Gastrocnemius medialis (tissue), 4 donors: ENCODE measurements around the gene ISLR. TPM values are rescaled to one million over a fixed set of nuclear protein-coding genes. Genes with fewer than 3 reads are reported as not detected.

Experiments used
- ATAC-seq, 2 donors: fragments of 150-250 bp; one replicate each; pipeline ENCODE4 v1.9.1; 2016
- DNase-seq, 2 donors: peaks; one replicate each; pipeline ENCODE4 v3.0.0-alpha.2; 2019
- H3K27ac ChIP-seq, 4 donors: fragments of 200-600 bp; sonication (generic); 1 replicate in 1 of 4; 2 replicates in 3 of 4; pipeline ENCODE4 v1.5.1; 2016 to 2018; ENCODE audit warnings: mild to moderate bottlenecking in 2 of 4, moderate library complexity in 1 of 4
- H3K27me3 ChIP-seq, 3 donors: fragments of 200-600 bp; sonication (generic) in 2 of 3; 1 replicate in 1 of 3; 2 replicates in 2 of 3; pipeline versions ENCODE4 v1.5.1 to v1.6.0; 2016 to 2019; ENCODE audit warnings: mild to moderate bottlenecking in 1 of 3, moderate library complexity in 1 of 3
- H3K36me3 ChIP-seq, 2 donors: fragments of 200-600 bp; sonication (generic) in 1 of 2; one replicate each; pipeline ENCODE4 v1.5.1; 2017 to 2018
- H3K4me1 ChIP-seq, 2 donors: fragments of 200-600 bp; sonication (generic) in 1 of 2; one replicate each; pipeline ENCODE4 v1.5.1; 2016 to 2017; ENCODE audit warnings: mild to moderate bottlenecking in 2 of 2
- H3K4me3 ChIP-seq, 4 donors: fragments of 200-600 bp; sonication (generic) in 3 of 4; 1 replicate in 1 of 4; 2 replicates in 3 of 4; pipeline ENCODE4 v1.5.1; 2016 to 2019; ENCODE audit warnings: mild to moderate bottlenecking in 2 of 4
- H3K9me3 ChIP-seq, 3 donors: fragments of 200-600 bp; sonication (generic) in 2 of 3; 1 replicate in 1 of 3; 2 replicates in 2 of 3; pipeline ENCODE4 v1.5.1; 2016 to 2019
- POLR2A ChIP-seq, 2 donors: fragments of 450-650 bp; IDR thresholded peaks; one replicate each; pipeline ENCODE4 v1.6.1; 2017; ENCODE audit warnings: antibody characterized with exemption in 2 of 2, mild to moderate bottlenecking in 2 of 2, moderate library complexity in 2 of 2
- in situ Hi-C, 4 donors: fragments of 200-750 bp; cut with MboI; loops; one replicate each; pipeline versions ENCODE4 v1.15.0 to v1.8.0; 2017; ENCODE audit warnings: low sequenced_read_pairs in 4 of 4
- intact Hi-C: fragments of 100-400 bp; cut with DNase I; formaldehyde crosslinking; loops from one replicate; pipeline ENCODE4 v1.15.1; 2023; ENCODE audit warnings: low total_unique reads
- total RNA-seq, 4 donors: library from RNA; depleted of rRNA; stranded (reverse); fragments of >200 nt; gene quantifications; one replicate each; pipeline versions ENCODE4 v1.1.0 to v1.2.3, GENCODE V29; 2016
- TF ChIP-seq, protein P1 (sequence below), 5 experiments: fragments of 450-650 bp in 3 of 5; fragments of 200-600 bp in 2 of 5; sonication (generic) in 2 of 5; IDR thresholded peaks in 4 of 5; conservative IDR thresholded peaks in 1 of 5; 1 replicate in 4 of 5; 2 replicates in 1 of 5; pipeline ENCODE4 v1.5.1; 2016 to 2019; ENCODE audit warnings: antibody characterized with exemption in 5 of 5, mild to moderate bottlenecking in 3 of 5, moderate library complexity in 3 of 5

ISLR gene
- total RNA-seq, 4 donors from 2014 or later, result 5.9 to 29.4 (median 25.9) TPM

DNA sequence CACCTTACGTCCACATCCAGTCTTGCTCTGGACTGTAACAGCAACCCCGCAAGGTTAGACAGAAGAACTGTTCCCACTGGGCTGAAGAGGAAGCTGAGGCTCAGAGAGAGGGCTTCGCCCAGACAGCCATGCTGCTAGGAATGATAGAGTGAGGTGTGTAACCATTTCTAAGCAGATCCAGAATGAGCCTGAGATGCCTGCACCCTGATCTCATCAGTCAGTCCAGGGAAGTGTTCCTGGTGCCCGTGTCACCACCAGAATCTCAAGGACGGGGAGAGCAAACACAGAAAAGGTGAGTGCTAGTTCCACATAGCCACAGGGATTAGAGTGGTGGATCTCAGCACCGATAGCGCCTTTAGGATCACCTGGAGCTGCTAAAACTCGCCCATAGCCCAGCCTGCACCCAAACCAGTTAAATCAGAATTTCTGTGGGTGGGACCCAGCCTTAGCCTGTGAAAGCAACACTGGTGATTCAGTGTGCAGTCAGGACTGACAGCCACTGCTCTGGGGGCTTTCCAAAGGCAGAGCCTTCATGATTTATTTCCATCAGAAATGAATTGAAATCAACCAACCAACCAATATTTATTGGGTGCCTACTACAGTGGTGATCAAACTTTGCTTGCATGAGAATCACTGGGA is 12.3 kb downstream of the ISLR start:
- Histone ChIP-seq H3K9me3 (no peaks in the 10 kb centered on the region), H3K27me3 (no peaks in the 10 kb centered on the region), H3K4me3 (no peak overlapping the region), H3K27ac (no peak overlapping the region), H3K4me1 (no peaks in the 10 kb centered on the region), H3K36me3 (no peaks in the 10 kb centered on the region)
- ATAC-seq (no peak), DNase-seq (no peak)
- in situ Hi-C loops, result no loop called here
- TF ChIP-seq, protein P1, sequence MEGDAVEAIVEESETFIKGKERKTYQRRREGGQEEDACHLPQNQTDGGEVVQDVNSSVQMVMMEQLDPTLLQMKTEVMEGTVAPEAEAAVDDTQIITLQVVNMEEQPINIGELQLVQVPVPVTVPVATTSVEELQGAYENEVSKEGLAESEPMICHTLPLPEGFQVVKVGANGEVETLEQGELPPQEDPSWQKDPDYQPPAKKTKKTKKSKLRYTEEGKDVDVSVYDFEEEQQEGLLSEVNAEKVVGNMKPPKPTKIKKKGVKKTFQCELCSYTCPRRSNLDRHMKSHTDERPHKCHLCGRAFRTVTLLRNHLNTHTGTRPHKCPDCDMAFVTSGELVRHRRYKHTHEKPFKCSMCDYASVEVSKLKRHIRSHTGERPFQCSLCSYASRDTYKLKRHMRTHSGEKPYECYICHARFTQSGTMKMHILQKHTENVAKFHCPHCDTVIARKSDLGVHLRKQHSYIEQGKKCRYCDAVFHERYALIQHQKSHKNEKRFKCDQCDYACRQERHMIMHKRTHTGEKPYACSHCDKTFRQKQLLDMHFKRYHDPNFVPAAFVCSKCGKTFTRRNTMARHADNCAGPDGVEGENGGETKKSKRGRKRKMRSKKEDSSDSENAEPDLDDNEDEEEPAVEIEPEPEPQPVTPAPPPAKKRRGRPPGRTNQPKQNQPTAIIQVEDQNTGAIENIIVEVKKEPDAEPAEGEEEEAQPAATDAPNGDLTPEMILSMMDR (IDR thresholded peaks at IDR 0.05 in 4 of 5, conservative IDR thresholded peaks at IDR 0.05 in 1 of 5), result no peak
- TF ChIP-seq POLR2A (IDR thresholded peaks at IDR 0.05), result no peak
- intact Hi-C loops, result no loop called here

DNA sequence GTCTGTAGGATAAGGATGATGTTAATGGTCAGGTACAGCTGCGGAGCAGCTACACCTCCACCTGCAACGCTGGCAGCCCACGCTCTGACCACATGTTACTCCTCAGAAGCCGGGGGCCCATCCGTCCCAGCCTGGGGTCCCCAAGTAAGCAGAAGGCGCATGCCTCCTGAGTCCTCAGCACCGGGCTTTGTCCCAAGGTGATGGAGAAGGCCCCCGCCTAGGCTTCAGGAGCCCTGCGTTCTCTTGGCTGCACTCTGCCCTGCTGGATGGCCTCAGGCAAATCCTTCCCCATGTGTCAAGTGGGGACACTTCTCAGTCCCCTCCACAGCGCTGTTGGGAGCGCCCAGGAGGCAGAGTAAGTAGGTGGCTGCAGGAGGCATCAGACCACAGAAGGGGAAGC is 14.7 kb downstream of the ISLR start:
- Histone ChIP-seq H3K27ac (no peak overlapping the region), H3K9me3 (no peaks in the 10 kb centered on the region), H3K4me1 (no peaks in the 10 kb centered on the region), H3K36me3 (no peaks in the 10 kb centered on the region), H3K27me3 (no peaks in the 10 kb centered on the region), H3K4me3 (no peak overlapping the region)
- intact Hi-C loops, result no loop called here
- in situ Hi-C loops, result no loop called here
- TF ChIP-seq POLR2A (IDR thresholded peaks at IDR 0.05), result no peak
- TF ChIP-seq, protein P1 (IDR thresholded peaks at IDR 0.05 in 4 of 5, conservative IDR thresholded peaks at IDR 0.05 in 1 of 5), result no peak
- DNase-seq, result no peak
- no peak for ATAC-seq

DNA sequence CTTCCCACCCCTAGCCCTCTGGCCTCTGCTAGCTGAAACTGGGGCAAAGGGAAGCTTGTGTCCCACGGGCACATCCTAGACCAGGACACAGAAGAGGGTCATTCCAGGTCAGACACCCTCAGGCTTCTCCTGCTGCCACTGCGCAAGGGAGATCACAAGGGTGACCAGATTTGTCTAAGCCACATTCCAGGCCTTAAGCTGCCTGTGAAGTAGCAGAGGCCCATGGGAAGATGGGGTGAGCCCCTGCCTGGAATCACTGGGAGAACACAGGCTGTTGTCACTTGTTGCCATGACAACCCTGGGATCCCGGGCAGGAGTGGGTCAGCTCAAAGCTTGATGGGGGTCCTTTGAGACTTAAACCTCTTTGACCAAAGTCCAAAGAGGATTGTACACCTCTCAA is 18.3 kb downstream of the ISLR start:
- Histone ChIP-seq H3K36me3 (no peaks in the 10 kb centered on the region), H3K9me3 (no peaks in the 10 kb centered on the region), H3K4me3 (no peak overlapping the region), H3K27me3 (no peaks in the 10 kb centered on the region), H3K4me1 (no peaks in the 10 kb centered on the region), H3K27ac (no peak overlapping the region)
- no peak for TF ChIP-seq POLR2A (IDR thresholded peaks at IDR 0.05)
- intact Hi-C loops (no loop called here), in situ Hi-C loops (no loop called here)
- DNase-seq, result no peak
- ATAC-seq, result no peak

DNA sequence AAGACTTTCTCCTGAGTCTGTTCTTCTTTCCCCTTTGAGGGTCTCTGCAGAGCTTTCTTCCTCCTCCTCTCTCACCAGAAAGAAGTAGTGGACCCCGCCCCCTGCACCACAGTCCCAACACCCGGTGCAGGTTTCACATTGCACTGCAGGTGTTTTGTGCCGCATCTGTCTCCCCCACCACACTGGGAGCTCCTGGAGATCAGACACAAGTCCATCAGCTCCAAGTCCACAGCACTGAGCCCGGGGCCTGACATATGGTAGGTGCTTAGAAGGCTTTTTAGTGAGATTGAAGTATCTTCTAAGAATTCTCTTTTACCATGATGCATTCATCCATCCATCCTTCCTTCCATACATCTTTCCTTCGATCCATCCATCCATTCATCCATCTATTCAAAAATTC is 19.2 kb downstream of the ISLR start:
- no peak overlapping the region for H3K4me3 ChIP-seq
- TF ChIP-seq, protein P1 (IDR thresholded peaks at IDR 0.05 in 4 of 5, conservative IDR thresholded peaks at IDR 0.05 in 1 of 5), result no peak
- no peak for TF ChIP-seq POLR2A (IDR thresholded peaks at IDR 0.05)
- H3K27ac ChIP-seq, result no peak overlapping the region
- H3K36me3 ChIP-seq, result no peaks in the 10 kb centered on the region
- ATAC-seq (no peak), DNase-seq (no peak)
- no peaks in the 10 kb centered on the region for H3K27me3 ChIP-seq
- in situ Hi-C loops, result no loop called here
- H3K4me1 ChIP-seq, result no peaks in the 10 kb centered on the region
- H3K9me3 ChIP-seq, result no peaks in the 10 kb centered on the region
- intact Hi-C loops, result no loop called here

DNA sequence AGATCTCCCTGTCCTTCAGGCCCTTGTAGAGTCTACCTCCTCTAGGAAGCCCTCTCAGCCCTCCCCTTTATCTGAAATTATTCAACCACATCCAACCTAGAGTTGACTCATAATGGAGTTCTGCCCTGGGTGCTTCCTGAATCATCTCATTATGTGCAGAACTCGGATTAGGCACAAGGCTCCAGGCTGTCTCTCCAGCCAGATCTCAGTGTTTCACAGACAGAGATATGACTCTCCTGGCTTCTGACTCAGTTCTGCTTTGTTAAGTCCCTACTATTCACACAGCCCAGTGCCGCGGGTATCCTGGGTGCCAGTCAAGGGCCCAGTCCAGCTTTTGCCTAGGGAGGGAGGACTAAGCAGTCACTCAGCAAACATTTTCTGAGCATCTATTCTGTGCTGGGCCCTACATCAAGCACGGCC is 19.8 kb downstream of the ISLR start:
- no peak overlapping the region for H3K4me3 ChIP-seq
- in situ Hi-C loops, result no loop called here
- no peak for DNase-seq
- no peaks in the 10 kb centered on the region for H3K9me3 ChIP-seq
- intact Hi-C loops, result no loop called here
- H3K27me3 ChIP-seq, result no peaks in the 10 kb centered on the region
- no peak for TF ChIP-seq POLR2A (IDR thresholded peaks at IDR 0.05)
- TF ChIP-seq, protein P1 (IDR thresholded peaks at IDR 0.05 in 4 of 5, conservative IDR thresholded peaks at IDR 0.05 in 1 of 5), result no peak
- H3K36me3 ChIP-seq, result no peaks in the 10 kb centered on the region
- no peaks in the 10 kb centered on the region for H3K4me1 ChIP-seq
- no peak overlapping the region for H3K27ac ChIP-seq
- ATAC-seq, result no peak
